Suprapubic skin (tissue), 3 donors: ENCODE measurements around the gene PRKCE.

Experiments used
- CTCF ChIP-seq, 2 donors: fragments of 200-600 bp in 1 of 2; fragments of 450-650 bp in 1 of 2; sonication (generic) in 1 of 2; IDR thresholded peaks; one replicate each; pipeline ENCODE4 v1.5.1; 2016 to 2019; ENCODE audit warnings: antibody characterized with exemption in 2 of 2, mild to moderate bottlenecking in 1 of 2, moderate library complexity in 1 of 2
- POLR2A ChIP-seq, 2 donors: fragments of 450-650 bp; IDR thresholded peaks; one replicate each; pipeline ENCODE4 v1.6.1; 2017; ENCODE audit warnings: antibody characterized with exemption in 2 of 2, mild to moderate bottlenecking in 2 of 2, moderate library complexity in 2 of 2

GRCh38 chr2:45789961-45790723 is 138.7 kb downstream of the PRKCE start:
- TF ChIP-seq CTCF (IDR thresholded peaks at IDR 0.05) (no peak), POLR2A (IDR thresholded peaks at IDR 0.05) (no peak)
